Endothelial cell of umbilical vein (primary cell): ENCODE measurements around the gene CD300LB. TPM values are rescaled to one million over a fixed set of nuclear protein-coding genes. Genes with fewer than 3 reads are reported as not detected.
"Not testable (repeated sequence)": the region's sequence is repeated elsewhere in the genome, so short reads cannot be mapped to it uniquely, and the experiment has no call there.

Experiments used
- BruUV-seq: library from RNA; stranded (reverse); fragments of 400-500 nt; replicated peaks from 2 replicates; lab custom pipeline; 2021; lab: Mats Ljungman, UMichigan
- CTCF ChIA-PET: fragments of 300-600, 350-600 bp; sonication (Branson Sonifier 250); formaldehyde crosslinking; loops from one replicate; lab custom pipeline; 2021; ENCODE audit warnings: antibody characterized with exemption, inconsistent platforms; lab: Charles Lee
- POLR2A ChIA-PET: fragments of 300-600, 350-600 bp; sonication (Branson Sonifier 250); formaldehyde crosslinking; loops from one replicate; lab custom pipeline; 2021; ENCODE audit warnings: antibody characterized with exemption, inconsistent platforms; lab: Charles Lee
- DNase-seq: peaks from one replicate; pipeline ENCODE4 v3.0.0-alpha.2; 2011; ENCODE audit warnings: low read depth, low spot score
- FAIRE-seq: peaks from 2 replicates; lab custom pipeline; 2011; peaks lifted over from hg19 to GRCh38; lab: Jason Lieb, UNC
- H2AFZ ChIP-seq: 2 replicates; pipeline ENCODE4 v1.6.0; 2012; ENCODE audit warnings: low read depth, low read length, control low read depth, inconsistent platforms
- H3K27ac ChIP-seq: 2 replicates; pipeline ENCODE4 v1.5.1; 2011; ENCODE audit warnings: low read depth, mild to moderate bottlenecking, control low read depth, low read length, moderate library complexity; ENCODE audit not compliant: insufficient read depth
- H3K27me3 ChIP-seq, 2 experiments: 2 replicates each; pipeline versions ENCODE4 v1.6.0 to v1.6.1; 2011; ENCODE audit warnings: low read length in 2 of 2, mixed read lengths in 1 of 2; ENCODE audit not compliant: control insufficient read depth in 2 of 2, insufficient read depth in 2 of 2
- H3K36me3 ChIP-seq, 2 experiments: 2 replicates in 1 of 2; 3 replicates in 1 of 2; pipeline ENCODE4 v1.5.1; 2011; ENCODE audit warnings: low read length in 2 of 2, mild to moderate bottlenecking in 1 of 2, moderate library complexity in 1 of 2; ENCODE audit not compliant: control insufficient read depth in 2 of 2, insufficient read depth in 2 of 2; ENCODE audit errors: extremely low read depth in 1 of 2
- H3K4me1 ChIP-seq: 3 replicates; pipeline ENCODE4 v1.5.1; 2011; ENCODE audit warnings: mild to moderate bottlenecking, low read length; ENCODE audit not compliant: control insufficient read depth, insufficient read depth; ENCODE audit errors: extremely low read depth
- H3K4me2 ChIP-seq: 2 replicates; pipeline ENCODE4 v1.6.1; 2011; ENCODE audit warnings: low read length, control low read depth, mixed read lengths; ENCODE audit not compliant: insufficient read depth
- H3K4me3 ChIP-seq, 3 experiments: fragments of 200-600 bp in 1 of 3; sonication (generic), shearing (Covaris generic) in 1 of 3; replicated peaks in 1 of 3; 2 replicates each; pipeline ENCODE4 v1.5.1; 2011 to 2016; ENCODE audit warnings: control low read depth in 3 of 3, low read length in 3 of 3, mild to moderate bottlenecking in 2 of 3, inconsistent platforms in 1 of 3, low read depth in 1 of 3, moderate library complexity in 1 of 3; ENCODE audit not compliant: insufficient read depth in 1 of 3
- H3K79me2 ChIP-seq: 2 replicates; pipeline ENCODE4 v1.6.0; 2012; ENCODE audit warnings: low read length, inconsistent platforms; ENCODE audit not compliant: control insufficient read depth, insufficient read depth
- H3K9ac ChIP-seq: replicated peaks from 2 replicates; pipeline ENCODE3; 2011; ENCODE audit warnings: low read length, control low read depth; ENCODE audit not compliant: insufficient read depth; ENCODE audit errors: extremely low read depth
- H3K9me1 ChIP-seq: replicated peaks from 3 replicates; pipeline ENCODE4 v1.6.0; 2011; ENCODE audit warnings: mild to moderate bottlenecking, low read length; ENCODE audit not compliant: control insufficient read depth, insufficient read depth; ENCODE audit errors: extremely low read depth
- H3K9me3 ChIP-seq: replicated peaks from 2 replicates; pipeline ENCODE4 v1.5.1; 2012; ENCODE audit warnings: low read length, inconsistent platforms; ENCODE audit not compliant: control insufficient read depth, insufficient read depth
- H4K20me1 ChIP-seq: replicated peaks from 2 replicates; pipeline ENCODE3; 2011; ENCODE audit warnings: mild to moderate bottlenecking, low read length; ENCODE audit not compliant: control insufficient read depth, insufficient read depth; ENCODE audit errors: extremely low read depth
- EZH2 ChIP-seq: IDR thresholded peaks from 2 replicates; pipeline ENCODE4 v1.6.1; 2012; ENCODE audit warnings: borderline replicate concordance, low read depth, mild to moderate bottlenecking, moderate library complexity, low read length, inconsistent platforms; ENCODE audit not compliant: severe bottlenecking
- JUN ChIP-seq: IDR thresholded peaks from 2 replicates; pipeline ENCODE4 v1.6.1; 2011; ENCODE audit warnings: borderline replicate concordance, low read depth; ENCODE audit not compliant: insufficient read length, insufficient read depth
- MAX ChIP-seq: IDR thresholded peaks from 2 replicates; pipeline ENCODE4 v1.6.1; 2011; ENCODE audit not compliant: insufficient read depth, insufficient read length
- MYC ChIP-seq: IDR thresholded peaks from one replicate; pipeline ENCODE4 v1.6.1; 2011; ENCODE audit warnings: mild to moderate bottlenecking, low read depth, low read length
- dilution Hi-C: fragments of 300-500 bp; cut with MboI; formaldehyde crosslinking; loops from one replicate; pipeline ENCODE4 v1.15.0; 2019; ENCODE audit warnings: low sequenced_read_pairs; ENCODE audit not compliant: extremely low pct_ligation_motif_present
- intact Hi-C: fragments of 100-400 bp; cut with micrococcal nuclease; formaldehyde crosslinking; loops from one replicate; pipeline ENCODE4 v1.10.0; 2022
- polyA plus RNA-seq, 4 experiments: library from polyadenylated mRNA; depleted of rRNA in 3 of 4; stranded (reverse) in 3 of 4; unstranded in 1 of 4; fragments of >200 nt; gene quantifications; 2 replicates each; pipeline versions ENCODE4 v1.2.1 to v1.2.3, GENCODE V29; 2011 to 2012; ENCODE audit warnings: missing spikeins in 1 of 4
- total RNA-seq: library from RNA; stranded (reverse); gene quantifications from 2 replicates; pipeline ENCODE4 v1.2.3, GENCODE V29; 2021
- TF ChIP-seq, protein P1 (sequence below), 2 donors: IDR thresholded peaks; 1 replicate in 1 of 2; 2 replicates in 1 of 2; pipeline ENCODE4 v1.5.1; 2011; ENCODE audit warnings: low read length in 2 of 2, mild to moderate bottlenecking in 2 of 2, moderate library complexity in 2 of 2, control low read depth in 1 of 2, inconsistent platforms in 1 of 2, low read depth in 1 of 2; ENCODE audit not compliant: insufficient read depth in 1 of 2; ENCODE audit errors: extremely low read depth in 1 of 2

CD300LB gene
- total and polyA plus RNA-seq, 2 donors (not counting 3 experiments of a cell fraction or from before 2014, with no cell fraction given) = not detected

DNA sequence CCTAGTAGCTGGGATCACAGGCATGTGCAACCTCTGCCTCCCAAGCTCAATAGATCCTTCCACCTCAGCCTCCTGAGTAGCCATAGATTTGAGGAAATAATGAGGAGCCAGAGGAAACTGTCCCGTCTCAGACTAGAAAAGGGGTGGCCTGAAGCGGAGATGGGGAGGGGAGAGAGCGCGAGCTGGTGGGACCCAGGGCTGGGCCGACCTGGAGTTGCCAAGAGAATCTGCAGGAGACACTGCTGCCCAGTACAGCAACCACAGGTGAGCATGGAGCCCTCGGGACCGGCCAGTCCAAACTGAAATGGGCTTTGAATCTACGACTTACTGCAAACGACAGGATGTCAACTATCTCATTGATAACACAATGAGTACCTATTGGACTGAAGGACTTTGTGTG is 40.6 kb downstream of the CD300LB start:
- H3K9me1 ChIP-seq = no peaks in the 10 kb centered on the region
- no peaks in the 10 kb centered on the region for H3K27me3 ChIP-seq
- H3K36me3 ChIP-seq = no peaks in the 10 kb centered on the region
- H3K79me2 ChIP-seq = no peaks in the 10 kb centered on the region
- no peak overlapping the region for H3K4me2 ChIP-seq
- H3K9me3 ChIP-seq = no peaks in the 10 kb centered on the region
- H3K4me1 ChIP-seq = no peaks in the 10 kb centered on the region
- H2AFZ ChIP-seq = no peak overlapping the region
- BruUV-seq = no TSS peak
- TF ChIP-seq EZH2 (no peak), MAX (no peak), JUN (no peak), MYC (no peak)
- TF ChIP-seq, protein P1, sequence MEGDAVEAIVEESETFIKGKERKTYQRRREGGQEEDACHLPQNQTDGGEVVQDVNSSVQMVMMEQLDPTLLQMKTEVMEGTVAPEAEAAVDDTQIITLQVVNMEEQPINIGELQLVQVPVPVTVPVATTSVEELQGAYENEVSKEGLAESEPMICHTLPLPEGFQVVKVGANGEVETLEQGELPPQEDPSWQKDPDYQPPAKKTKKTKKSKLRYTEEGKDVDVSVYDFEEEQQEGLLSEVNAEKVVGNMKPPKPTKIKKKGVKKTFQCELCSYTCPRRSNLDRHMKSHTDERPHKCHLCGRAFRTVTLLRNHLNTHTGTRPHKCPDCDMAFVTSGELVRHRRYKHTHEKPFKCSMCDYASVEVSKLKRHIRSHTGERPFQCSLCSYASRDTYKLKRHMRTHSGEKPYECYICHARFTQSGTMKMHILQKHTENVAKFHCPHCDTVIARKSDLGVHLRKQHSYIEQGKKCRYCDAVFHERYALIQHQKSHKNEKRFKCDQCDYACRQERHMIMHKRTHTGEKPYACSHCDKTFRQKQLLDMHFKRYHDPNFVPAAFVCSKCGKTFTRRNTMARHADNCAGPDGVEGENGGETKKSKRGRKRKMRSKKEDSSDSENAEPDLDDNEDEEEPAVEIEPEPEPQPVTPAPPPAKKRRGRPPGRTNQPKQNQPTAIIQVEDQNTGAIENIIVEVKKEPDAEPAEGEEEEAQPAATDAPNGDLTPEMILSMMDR (IDR thresholded peaks at IDR 0.05; ENCODE audit: extremely low read depth in 1 of 2, insufficient read depth in 1 of 2, low read depth in 1 of 2, low read length in 2 of 2) = no peak
- H3K9ac ChIP-seq = no peak overlapping the region
- POLR2A ChIA-PET = no interaction called here
- no peaks in the 10 kb centered on the region for H4K20me1 ChIP-seq
- no peak overlapping the region for H3K4me3 ChIP-seq
- CTCF ChIA-PET = interaction anchor here (1.0 to 2.5 kb wide), 2 partner anchors 112 to 122 kb away, joined by 4 to 16 read pairs; partner anchors contain the start of gene GPR142
- no peak for DNase-seq
- no peak overlapping the region for H3K27ac ChIP-seq
- intact Hi-C loops (no loop called here), dilution Hi-C loops (no loop called here)
- FAIRE-seq = no peak

DNA sequence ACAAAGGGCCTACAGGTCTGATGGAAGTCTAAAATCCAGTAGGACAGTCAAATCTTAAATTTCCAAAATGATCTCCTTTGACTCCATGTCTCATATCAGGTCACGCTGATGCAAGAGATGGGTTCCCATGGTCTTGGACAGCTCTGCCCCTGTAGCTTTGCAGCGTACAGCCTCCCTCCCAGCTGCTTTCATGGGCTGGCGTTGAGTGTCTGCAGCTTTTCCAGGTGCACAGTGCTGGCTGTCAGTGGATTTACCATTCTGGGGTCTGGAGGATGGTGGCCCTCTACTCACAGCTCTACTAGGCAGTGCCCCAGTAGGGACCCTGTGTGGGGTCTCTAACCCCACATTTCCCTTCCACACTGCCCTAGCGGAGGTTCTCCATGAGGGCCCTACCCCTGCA is 43.0 kb downstream of the CD300LB start:
- H3K4me2 ChIP-seq, H4K20me1 ChIP-seq, FAIRE-seq, H3K9ac ChIP-seq, intact Hi-C loops, BruUV-seq, POLR2A ChIA-PET, H3K27me3 ChIP-seq, H3K4me1 ChIP-seq, dilution Hi-C loops, H3K36me3 ChIP-seq, H3K9me3 ChIP-seq, H3K79me2 ChIP-seq, H3K27ac ChIP-seq, DNase-seq, H3K9me1 ChIP-seq, H3K4me3 ChIP-seq, H2AFZ ChIP-seq: not testable (repeated sequence)
- CTCF ChIA-PET = interaction anchor here (0.6 to 1.7 kb wide), 2 partner anchors 36 to 120 kb away, joined by 3 to 4 read pairs; partner anchors contain the start of gene GPR142
